ENCODE data around the gene OAS3. TPM values are rescaled to one million over a fixed set of nuclear protein-coding genes. Genes with fewer than 3 reads are reported as not detected.

OAS3 gene
- total RNA-seq, 1 experiment from 2014 or later, result 25.5 TPM

- H3K9me2 ChIP-seq (replicated peaks; ENCODE audit: low read length), result no peaks in the 10 kb centered on the region
- H3K9me3 ChIP-seq (ENCODE audit: low read length), result no peaks in the 10 kb centered on the region
- no peak overlapping the region for H3K9ac ChIP-seq (ENCODE audit: low read length)
- ATAC-seq, result no peak
- no peak overlapping the region for H3K4me3 ChIP-seq (ENCODE audit: low read length)
- H3K27me3 ChIP-seq (ENCODE audit: low read length), result no peaks in the 10 kb centered on the region
- no peak overlapping the region for H3K27ac ChIP-seq (ENCODE audit: low read length)
- H3K4me1 ChIP-seq (ENCODE audit: insufficient read depth, low read length), result peaks cover 17% of the 10 kb centered on the region
- H3K36me3 ChIP-seq (ENCODE audit: low read depth, low read length), result no peaks in the 10 kb centered on the region
- no peaks in the 10 kb centered on the region for H3K79me2 ChIP-seq (ENCODE audit: low read length)
- no peaks in the 10 kb centered on the region for H3F3A ChIP-seq (ENCODE audit: low read length, unreplicated experiment)
- ChIA-PET POLR2A (ENCODE audit: unreplicated experiment) (no interaction called here), CTCF (interaction anchor here (0.6 kb wide), 1 partner anchor 12 kb away, joined by 3 read pairs; no protein-coding TSS in a partner anchor)
- DNase-seq, result no peak
- no peaks in the 10 kb centered on the region for H4K20me1 ChIP-seq (ENCODE audit: low read length)
- no TSS peak for BruUV-seq (replicated peaks)
- no peak overlapping the region for H3K4me2 ChIP-seq (ENCODE audit: low read length)
- no peak overlapping the region for H2AFZ ChIP-seq (ENCODE audit: low read length)
- intact Hi-C loops (cut with micrococcal nuclease), result no loop called here
- TF ChIP-seq, protein P1, sequence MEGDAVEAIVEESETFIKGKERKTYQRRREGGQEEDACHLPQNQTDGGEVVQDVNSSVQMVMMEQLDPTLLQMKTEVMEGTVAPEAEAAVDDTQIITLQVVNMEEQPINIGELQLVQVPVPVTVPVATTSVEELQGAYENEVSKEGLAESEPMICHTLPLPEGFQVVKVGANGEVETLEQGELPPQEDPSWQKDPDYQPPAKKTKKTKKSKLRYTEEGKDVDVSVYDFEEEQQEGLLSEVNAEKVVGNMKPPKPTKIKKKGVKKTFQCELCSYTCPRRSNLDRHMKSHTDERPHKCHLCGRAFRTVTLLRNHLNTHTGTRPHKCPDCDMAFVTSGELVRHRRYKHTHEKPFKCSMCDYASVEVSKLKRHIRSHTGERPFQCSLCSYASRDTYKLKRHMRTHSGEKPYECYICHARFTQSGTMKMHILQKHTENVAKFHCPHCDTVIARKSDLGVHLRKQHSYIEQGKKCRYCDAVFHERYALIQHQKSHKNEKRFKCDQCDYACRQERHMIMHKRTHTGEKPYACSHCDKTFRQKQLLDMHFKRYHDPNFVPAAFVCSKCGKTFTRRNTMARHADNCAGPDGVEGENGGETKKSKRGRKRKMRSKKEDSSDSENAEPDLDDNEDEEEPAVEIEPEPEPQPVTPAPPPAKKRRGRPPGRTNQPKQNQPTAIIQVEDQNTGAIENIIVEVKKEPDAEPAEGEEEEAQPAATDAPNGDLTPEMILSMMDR (conservative IDR thresholded peaks at IDR 0.05; ENCODE audit: low read depth, low read length), result no peak
- TF ChIP-seq EZH2phosphoT487 (IDR thresholded peaks at IDR 0.05; ENCODE audit: borderline replicate concordance, low read length) (no peak), EZH2 (IDR thresholded peaks at IDR 0.05; ENCODE audit: low read length, unreplicated experiment) (no peak)
Observed at GRCh38 chr12:112980491-112981158, 42.4 kb downstream of the OAS3 start.

GRCh38 chr12:112985642-112986290 is 47.5 kb downstream of the OAS3 start:
- Histone ChIP-seq H3K9ac (ENCODE audit: low read length) (no peak overlapping the region), H3K36me3 (ENCODE audit: low read depth, low read length) (no peaks in the 10 kb centered on the region), H4K20me1 (ENCODE audit: low read length) (no peaks in the 10 kb centered on the region), H3K4me2 (ENCODE audit: low read length) (no peak overlapping the region), H3F3A (ENCODE audit: low read length, unreplicated experiment) (no peaks in the 10 kb centered on the region), H3K4me1 (ENCODE audit: insufficient read depth, low read length) (peaks cover 7% of the 10 kb centered on the region; the same call in 1 of the 2 replicates), H2AFZ (ENCODE audit: low read length) (no peak overlapping the region), H3K79me2 (ENCODE audit: low read length) (no peaks in the 10 kb centered on the region), H3K27ac (ENCODE audit: low read length) (no peak overlapping the region), H3K4me3 (ENCODE audit: low read length) (no peak overlapping the region), H3K27me3 (ENCODE audit: low read length) (no peaks in the 10 kb centered on the region), H3K9me3 (ENCODE audit: low read length) (no peaks in the 10 kb centered on the region), H3K9me2 (replicated peaks; ENCODE audit: low read length) (no peaks in the 10 kb centered on the region)
- CTCF ChIA-PET, result no interaction called here
- ATAC-seq (peak; percentile 96), DNase-seq (peak; percentile 69)
- intact Hi-C loops (cut with micrococcal nuclease), result no loop called here
- no peak for TF ChIP-seq EZH2phosphoT487 (IDR thresholded peaks at IDR 0.05; ENCODE audit: borderline replicate concordance, low read length)
- TF ChIP-seq, protein P1 (conservative IDR thresholded peaks at IDR 0.05; ENCODE audit: low read depth, low read length), result no peak
- TF ChIP-seq EZH2 (IDR thresholded peaks at IDR 0.05; ENCODE audit: low read length, unreplicated experiment), result no peak
- BruUV-seq (replicated peaks), result no TSS peak
- POLR2A ChIA-PET (ENCODE audit: unreplicated experiment), result no interaction called here

GRCh38 chr12:112986291-112986800 is 48.1 kb downstream of the OAS3 start:
- DNase-seq, result no peak
- H3F3A ChIP-seq (ENCODE audit: low read length, unreplicated experiment), result no peaks in the 10 kb centered on the region
- no peak for ATAC-seq
- TF ChIP-seq EZH2phosphoT487 (IDR thresholded peaks at IDR 0.05; ENCODE audit: borderline replicate concordance, low read length), result no peak
- no peak for TF ChIP-seq EZH2 (IDR thresholded peaks at IDR 0.05; ENCODE audit: low read length, unreplicated experiment)
- TF ChIP-seq, protein P1 (conservative IDR thresholded peaks at IDR 0.05; ENCODE audit: low read depth, low read length), result no peak
- H3K27ac ChIP-seq (ENCODE audit: low read length), result no peak overlapping the region
- no peaks in the 10 kb centered on the region for H3K27me3 ChIP-seq (ENCODE audit: low read length)
- intact Hi-C loops (cut with micrococcal nuclease), result no loop called here
- no peak overlapping the region for H3K4me3 ChIP-seq (ENCODE audit: low read length)
- H3K79me2 ChIP-seq (ENCODE audit: low read length), result no peaks in the 10 kb centered on the region
- peaks cover 7% of the 10 kb centered on the region; the same call in 1 of the 2 replicates for H3K4me1 ChIP-seq (ENCODE audit: insufficient read depth, low read length)
- BruUV-seq (replicated peaks), result no TSS peak
- H3K9ac ChIP-seq (ENCODE audit: low read length), result no peak overlapping the region
- no peaks in the 10 kb centered on the region for H3K9me3 ChIP-seq (ENCODE audit: low read length)
- no peaks in the 10 kb centered on the region for H3K9me2 ChIP-seq (replicated peaks; ENCODE audit: low read length)
- POLR2A ChIA-PET (ENCODE audit: unreplicated experiment), result no interaction called here
- H3K36me3 ChIP-seq (ENCODE audit: low read depth, low read length), result no peaks in the 10 kb centered on the region
- H4K20me1 ChIP-seq (ENCODE audit: low read length), result no peaks in the 10 kb centered on the region
- no peak overlapping the region for H2AFZ ChIP-seq (ENCODE audit: low read length)
- H3K4me2 ChIP-seq (ENCODE audit: low read length), result no peak overlapping the region
- CTCF ChIA-PET, result no interaction called here
